Activated CD4-positive, alpha-beta T cell treated with anti-CD3 and anti-CD28 coated beads, Interleukin-2, amount 50 U/mL, for 4 hours (primary cell): ENCODE measurements around the gene ABCB1.

Experiments used
- DNase-seq, 2 experiments: peaks; one replicate each; pipeline ENCODE4 v3.0.0-alpha.2; 2020

ABCB1 gene

DNA sequence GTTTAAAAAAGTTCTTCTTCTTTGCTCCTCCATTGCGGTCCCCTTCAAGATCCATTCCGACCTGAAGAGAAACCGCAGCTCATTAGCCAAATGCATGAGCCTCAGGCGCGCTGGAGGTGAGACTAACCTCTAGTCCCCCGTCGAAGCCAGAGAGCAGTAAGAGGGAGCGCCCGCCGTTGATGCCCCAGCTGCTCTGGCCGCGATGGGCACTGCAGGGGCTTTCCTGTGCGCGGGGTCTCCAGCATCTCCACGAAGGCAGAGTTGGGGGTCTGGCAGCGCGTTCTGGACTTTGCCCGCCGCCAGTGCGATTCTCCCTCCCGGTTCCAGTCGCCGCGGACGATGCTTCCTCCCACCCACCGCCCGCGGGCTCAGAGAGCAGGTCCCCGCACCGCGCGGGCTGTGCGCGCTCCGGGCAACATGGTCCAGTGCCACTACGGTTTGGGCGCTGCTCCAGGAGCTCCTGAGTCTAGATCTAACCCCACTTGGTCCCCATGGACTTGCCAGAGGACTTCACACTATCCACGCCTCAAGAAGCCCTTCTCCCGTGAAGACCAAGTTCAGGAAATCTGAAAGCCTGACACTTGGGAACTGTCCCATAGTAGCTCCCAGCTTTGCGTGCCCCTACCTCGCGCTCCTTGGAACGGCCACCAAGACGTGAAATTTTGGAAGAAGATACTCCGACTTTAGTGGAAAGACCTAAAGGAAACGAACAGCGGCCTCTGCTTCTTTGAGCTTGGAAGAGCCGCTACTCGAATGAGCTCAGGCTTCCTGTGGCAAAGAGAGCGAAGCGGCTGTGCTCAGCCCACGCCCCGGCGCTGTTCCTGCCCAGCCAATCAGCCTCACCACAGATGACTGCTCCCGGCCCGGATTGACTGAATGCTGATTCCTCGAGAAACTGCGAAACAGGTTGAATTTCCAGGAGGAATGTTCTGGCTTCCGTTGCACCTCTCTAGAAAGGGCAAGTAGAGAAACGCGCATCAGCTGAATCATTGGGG is at the start of gene ABCB1:
Gene ABCB1 (minus strand): TSS at position 755 of the 995 bp plus-strand sequence. CDS start 700 bp downstream, at position 55.
- peak; percentile 14 to 16 for DNase-seq

- DNase-seq = no peak
Measured at GRCh38 chr7:87648316-87648715, 47.6 kb upstream of the ABCB1 start.

- DNase-seq = no peak
Measured at GRCh38 chr7:87645446-87645845, 44.8 kb upstream of the ABCB1 start.

DNA sequence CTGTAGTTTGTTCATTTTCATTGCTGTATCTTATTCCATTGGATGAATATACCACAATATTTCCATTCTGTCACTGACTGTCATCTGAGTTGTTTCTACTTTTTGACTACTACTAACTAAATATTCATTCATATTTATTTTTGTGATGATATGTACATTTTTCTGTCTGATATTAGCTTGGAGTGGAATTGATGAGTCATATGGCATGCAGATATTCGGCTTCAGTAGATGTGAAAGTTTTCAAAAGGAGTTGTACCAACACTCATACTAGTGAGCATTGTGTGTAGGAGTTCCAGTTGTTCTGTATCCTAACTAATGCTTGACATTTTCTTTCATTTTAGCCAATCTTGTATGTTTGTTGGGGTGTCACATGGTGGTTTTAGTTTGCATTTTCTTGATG is 35.2 kb upstream of the ABCB1 start:
- DNase-seq = no peak

GRCh38 chr7:87628780-87629569 is 28.3 kb upstream of the ABCB1 start:
- peak; percentile 1 to 7 for DNase-seq

DNA sequence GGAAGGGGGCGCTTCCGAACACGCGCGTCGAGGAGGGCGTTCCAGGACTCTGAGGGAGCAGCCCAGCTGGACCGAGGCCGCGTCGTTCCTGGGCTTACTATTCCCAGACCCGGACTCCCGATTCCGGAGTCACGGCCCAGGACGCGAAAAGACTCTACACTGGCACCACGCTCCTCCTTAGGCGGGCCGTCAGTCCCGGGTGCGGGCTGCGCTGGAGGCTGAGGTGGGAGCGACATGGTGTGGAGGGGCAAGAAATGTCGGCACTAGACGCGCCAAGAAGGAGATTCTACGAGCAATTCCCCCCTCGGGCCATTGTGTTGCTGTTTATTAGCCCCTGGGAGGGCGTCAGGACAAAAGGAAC is 26.9 kb upstream of the ABCB1 start:
- DNase-seq = peak in 1 of 2 experiments; percentile 2

GRCh38 chr7:87625101-87625500 is 24.4 kb upstream of the ABCB1 start:
- DNase-seq = no peak

DNA sequence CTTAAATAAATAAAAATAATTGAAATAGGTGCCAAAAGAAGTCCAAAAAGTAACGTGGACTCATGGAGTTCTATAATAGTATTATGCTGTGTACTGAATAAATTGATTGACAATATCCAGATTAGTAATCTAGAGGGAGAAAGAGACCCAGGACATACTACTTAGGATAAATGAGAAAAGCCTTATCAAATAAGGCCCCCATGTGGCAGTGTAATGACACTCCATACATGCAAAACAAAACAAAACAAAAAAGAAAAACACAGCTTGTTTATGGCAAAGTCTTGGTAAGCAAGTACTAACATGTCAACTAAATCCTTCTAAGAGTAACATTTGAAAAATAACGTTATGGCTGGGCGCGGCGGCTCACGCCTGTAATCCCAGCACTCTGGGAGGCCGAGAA is 23.9 kb upstream of the ABCB1 start:
- DNase-seq = no peak

DNA sequence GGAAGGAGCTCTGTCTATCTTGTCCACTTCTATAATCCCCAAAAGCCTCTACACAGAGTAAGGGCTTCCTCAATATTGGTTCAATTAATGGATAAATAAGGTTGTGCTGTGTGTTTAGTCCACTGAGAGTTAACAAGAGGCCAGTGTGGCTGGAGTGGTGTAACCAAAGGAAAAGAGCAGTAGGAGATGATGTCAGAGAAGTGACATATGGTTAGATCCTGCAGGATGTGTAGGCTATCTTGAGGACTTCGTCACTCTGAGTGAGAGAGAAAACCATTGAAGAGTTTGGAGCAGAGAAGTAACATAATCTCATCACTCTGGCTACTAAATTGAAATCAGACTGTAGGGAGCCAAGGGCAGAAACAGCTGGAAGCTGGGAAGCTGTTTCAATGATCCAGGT is 14.5 kb upstream of the ABCB1 start:
- no peak for DNase-seq

DNA sequence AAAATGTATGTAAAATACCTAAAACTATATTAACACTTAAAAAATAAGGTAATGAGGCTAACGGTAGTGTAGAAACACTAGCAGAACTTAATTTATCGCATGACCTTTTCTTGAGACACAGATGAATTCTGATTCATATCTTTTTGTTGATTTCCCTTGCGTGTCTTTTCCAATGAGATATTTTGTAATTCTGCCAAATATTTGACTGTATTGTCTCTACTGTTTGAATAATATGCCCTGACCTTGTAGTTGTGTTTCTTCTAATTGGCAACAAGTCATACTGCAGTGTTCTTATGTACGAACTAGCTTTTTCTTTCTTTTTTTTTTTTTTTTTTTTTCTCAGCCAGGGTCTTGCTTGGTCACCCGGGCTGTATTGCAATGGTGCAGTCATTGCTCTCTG is 9.2 kb upstream of the ABCB1 start:
- DNase-seq = no peak

DNA sequence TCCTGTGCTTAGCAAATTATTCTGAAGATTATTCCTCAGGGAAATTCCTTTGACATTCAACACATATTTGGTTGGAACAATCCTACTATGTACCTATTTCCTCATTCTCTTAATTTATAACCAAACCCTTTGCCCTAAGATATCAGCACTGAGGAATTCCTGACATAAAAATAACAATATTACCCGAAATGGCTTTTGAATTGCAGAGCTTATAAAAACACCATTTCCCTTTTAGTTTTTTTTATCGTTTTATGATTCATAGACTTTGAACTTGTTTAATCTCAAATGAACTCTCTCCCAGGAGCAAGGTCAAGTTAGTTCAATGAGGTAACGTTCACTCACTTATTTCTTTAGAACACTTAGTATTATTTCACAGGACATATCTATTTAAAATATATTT is 7.7 kb upstream of the ABCB1 start:
- DNase-seq = no peak

DNA sequence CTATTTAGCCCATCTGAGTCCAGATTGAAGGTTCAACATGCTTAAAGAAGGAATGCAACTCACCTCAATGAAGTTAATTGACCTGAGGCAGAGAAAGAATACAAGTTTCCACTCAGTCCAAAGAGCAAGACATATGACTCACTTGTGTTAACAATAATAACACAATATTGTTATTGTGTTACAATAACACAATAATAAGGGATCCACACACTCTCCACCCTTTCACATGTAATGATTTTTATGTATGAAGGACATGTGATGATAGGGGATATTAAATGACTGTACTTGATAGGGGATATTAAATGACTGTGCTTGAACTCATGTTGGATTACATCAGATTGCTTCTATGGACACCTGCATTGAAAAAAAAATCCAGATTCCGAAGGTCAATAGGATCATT is 3.6 kb upstream of the ABCB1 start:
- no peak for DNase-seq

- DNase-seq = peak; percentile 2 to 11
Measured at GRCh38 chr7:87599336-87599735, 1.3 kb downstream of the ABCB1 start.

DNA sequence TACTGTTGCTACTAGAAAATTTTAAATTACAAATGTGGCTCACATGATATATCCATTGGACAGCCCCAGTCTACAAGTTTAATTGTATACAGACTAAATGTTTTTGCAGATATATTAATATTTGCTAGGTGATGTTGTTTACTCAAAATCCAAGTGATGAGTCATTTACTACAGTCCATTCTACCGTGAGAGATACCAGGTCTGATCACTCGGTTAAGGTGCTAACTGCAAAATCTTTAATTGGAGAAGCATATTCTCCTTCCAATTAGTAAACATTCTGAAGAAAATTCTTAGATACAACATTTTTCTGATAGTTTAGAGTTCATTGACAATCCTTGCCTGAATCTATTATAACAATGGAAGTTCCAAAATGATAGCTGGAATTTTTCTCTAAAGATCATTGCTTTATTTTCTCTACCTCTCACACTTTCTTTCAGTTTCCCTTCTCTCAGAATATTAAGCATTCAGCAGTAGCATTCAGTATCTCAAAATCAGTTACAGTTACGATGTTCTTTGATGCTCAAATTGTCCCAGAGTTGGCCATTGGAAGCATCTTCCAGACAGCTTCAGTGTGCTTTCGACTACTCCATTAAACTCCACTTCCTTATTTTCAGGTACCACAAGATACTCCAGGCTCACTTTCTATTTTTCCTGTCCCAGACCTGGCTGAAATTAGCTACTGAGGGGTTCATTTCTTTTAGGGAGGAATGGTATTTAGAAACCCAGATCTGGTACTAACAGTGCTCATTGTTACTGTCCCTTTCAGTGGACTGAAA is 2.3 kb downstream of the ABCB1 start:
- no peak for DNase-seq

- no peak for DNase-seq
Measured at GRCh38 chr7:87596696-87597095, 4.0 kb downstream of the ABCB1 start.

- no peak for DNase-seq
Measured at GRCh38 chr7:87596136-87596535, 4.5 kb downstream of the ABCB1 start.

DNA sequence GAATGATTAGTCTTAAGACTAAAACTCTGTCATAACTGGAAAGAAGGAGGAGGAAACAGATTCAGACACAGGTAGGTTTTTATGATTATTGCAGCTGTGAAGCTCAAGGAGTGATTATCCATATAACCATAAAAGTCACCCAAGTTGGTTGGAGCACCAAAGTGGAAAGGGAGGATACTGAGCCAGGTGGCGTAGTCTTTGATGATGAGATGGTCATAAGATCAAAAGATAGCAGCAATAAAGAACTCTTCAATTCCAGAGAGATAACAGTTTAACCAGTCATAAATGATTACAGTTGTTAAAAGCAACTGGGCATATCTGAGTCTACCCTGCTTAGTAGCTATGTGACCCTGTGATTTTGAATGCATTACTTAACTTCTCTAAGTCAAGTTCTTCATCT is 8.4 kb downstream of the ABCB1 start:
- no peak for DNase-seq

GRCh38 chr7:87591211-87591610 is 9.5 kb downstream of the ABCB1 start:
- no peak for DNase-seq

- DNase-seq = no peak
Measured at GRCh38 chr7:87590578-87590977, 10.1 kb downstream of the ABCB1 start.

DNA sequence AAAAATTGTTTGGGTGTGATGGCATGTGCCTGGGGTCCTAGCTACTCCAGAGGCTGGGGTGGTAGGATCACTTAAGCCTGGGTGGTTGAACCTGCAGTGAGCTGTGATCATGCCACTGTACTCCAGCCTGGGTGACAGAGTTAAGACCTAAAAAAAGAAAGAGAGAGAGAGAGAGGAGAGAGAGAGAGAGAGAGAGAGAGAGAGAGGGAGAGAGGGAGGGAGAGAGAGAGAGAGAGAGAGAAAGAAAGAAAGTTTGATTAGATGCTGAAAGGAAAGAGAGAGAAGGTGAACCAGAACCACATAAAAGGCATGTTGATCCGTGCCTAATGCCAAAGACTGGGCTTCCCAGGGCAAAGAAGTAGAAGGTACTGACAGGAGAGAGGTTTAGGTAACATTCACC is 11.1 kb downstream of the ABCB1 start:
- no peak for DNase-seq

DNA sequence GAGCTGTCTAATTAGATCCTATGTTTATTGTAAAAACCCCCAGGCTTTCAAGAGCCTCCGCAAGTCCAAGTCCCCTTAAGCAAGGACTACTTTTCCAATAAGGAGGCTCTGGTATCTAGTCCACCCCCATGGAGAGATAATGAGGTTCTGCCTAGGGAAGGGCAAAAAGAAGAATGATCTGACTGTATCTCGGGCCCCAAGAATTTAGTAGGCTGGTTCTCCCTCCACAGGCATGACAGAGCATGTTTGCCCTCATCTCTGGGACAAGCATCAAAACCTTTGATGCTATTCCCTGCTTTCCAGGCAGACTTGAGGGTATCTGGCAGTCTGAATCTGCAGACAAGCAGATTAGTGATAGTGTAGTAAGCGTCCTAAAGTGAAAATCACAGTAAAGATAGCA is 19.0 kb downstream of the ABCB1 start:
- DNase-seq = no peak

GRCh38 chr7:87580636-87581035 is 20.0 kb downstream of the ABCB1 start:
- no peak for DNase-seq

GRCh38 chr7:87575521-87575920 is 25.2 kb downstream of the ABCB1 start:
- DNase-seq = no peak
